ENCODE measurements around the gene TMEM62. TPM values are rescaled to one million over a fixed set of nuclear protein-coding genes. Genes with fewer than 3 reads are reported as not detected.

Gene TMEM62
- total and polyA plus RNA-seq, 2 of the 8 experiments (the other 6 are each of a cell fraction or from before 2014, with no cell fraction given), result 2.0 to 4.0 TPM

DNA sequence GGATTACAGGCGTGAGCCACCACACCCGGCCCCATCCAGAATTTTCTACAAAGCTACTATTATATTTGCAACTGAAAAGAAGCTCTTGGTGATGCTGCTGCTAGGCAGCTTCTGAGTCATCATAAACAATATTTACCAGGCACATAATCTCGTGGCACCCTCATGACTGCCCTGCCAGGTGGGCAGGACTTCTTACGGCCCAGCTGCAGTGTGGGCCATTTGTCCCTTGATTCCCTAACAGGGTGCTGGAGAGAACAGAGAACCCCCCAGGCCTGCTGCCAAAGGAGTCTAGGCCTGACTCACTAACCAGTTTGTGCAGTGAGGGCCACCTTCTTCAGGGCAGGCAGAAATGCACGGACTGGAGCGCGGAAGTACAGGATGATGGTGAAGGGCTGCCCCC is 82.6 kb downstream of the TMEM62 start (continued):
- TF ChIP-seq CBX8 (IDR thresholded peaks at IDR 0.05; ENCODE audit: borderline replicate concordance, low read depth, low read length), result no peak
- no peak for TF ChIP-seq CREB1 (IDR thresholded peaks at IDR 0.05)
